ENCODE measurements around the gene CEP104. TPM values are rescaled to one million over a fixed set of nuclear protein-coding genes. Genes with fewer than 3 reads are reported as not detected.

Gene CEP104
- total RNA-seq, 1 experiment from 2014 or later: 34.5 TPM

GRCh38 chr1:3902111-3902511, 45.1 kb upstream of the CEP104 start:
- no peak overlapping the region for H2AK5ac ChIP-seq (ENCODE audit: insufficient read length, low read length)
- H3K23ac ChIP-seq (ENCODE audit: insufficient read length, low read depth, low read length): no peak overlapping the region
- H3K27me3 ChIP-seq (ENCODE audit: insufficient read depth, low read length): no peaks in the 10 kb centered on the region
- Mint-ChIP-seq H3K4me1 (peaks cover 33 to 37% of the 10 kb centered on the region in 2 experiments), H3K27ac (no peak overlapping the region; a peak in 1 of 7 replicates), H3K9me3 (peaks cover 12 to 15% of the 10 kb centered on the region in 2 experiments), H3K27me3 (ENCODE audit: low read depth) (no peaks in the 10 kb centered on the region), H3K36me3 (ENCODE audit: insufficient read depth in 1 of 3, low read depth in 3 of 3) (peaks cover 2 to 16% (median 8%) of the 10 kb centered on the region in 3 experiments), H3K4me3 (0 out of 5 replicates have a peak overlapping the region, but pooled peaks of 1 of the 2 experiments have one; percentile 40)
- no peak overlapping the region for H3K56ac ChIP-seq (ENCODE audit: insufficient read length, low read depth, low read length)
- no peak overlapping the region for H2BK12ac ChIP-seq (ENCODE audit: insufficient read length, low read depth, low read length)
- no peak overlapping the region for H2BK15ac ChIP-seq (ENCODE audit: low read depth, low read length)
- no peak overlapping the region for H2BK20ac ChIP-seq (ENCODE audit: low read depth, low read length, poor library complexity, severe bottlenecking)
- no peak overlapping the region for H3K18ac ChIP-seq (ENCODE audit: insufficient read length, low read depth, low read length)
- no peak for TF ChIP-seq CTCF (conservative IDR thresholded peaks at IDR 0.05)
- H3K27ac ChIP-seq (ENCODE audit: insufficient read length, low read depth, low read length): no peak overlapping the region
- H3K14ac ChIP-seq (ENCODE audit: insufficient read depth, low read length): no peak overlapping the region
- H3K4me2 ChIP-seq (ENCODE audit: insufficient read depth, insufficient read length, low read length): no peak overlapping the region
- H4K5ac ChIP-seq (ENCODE audit: insufficient read length, low read depth, low read length): no peak overlapping the region
- no peak overlapping the region for H4K8ac ChIP-seq (replicated peaks; ENCODE audit: insufficient read length, low read depth, low read length)
- H3K79me2 ChIP-seq (ENCODE audit: insufficient read depth, low read length): peaks cover 15% of the 10 kb centered on the region; the same call in 1 of the 2 replicates
- H3K79me1 ChIP-seq (ENCODE audit: insufficient read depth, low read depth, low read length, poor library complexity, severe bottlenecking): peaks cover 5% of the 10 kb centered on the region
- H2BK5ac ChIP-seq (ENCODE audit: insufficient read length, low read length): no peak overlapping the region
- H3K4me1 ChIP-seq (ENCODE audit: insufficient read depth, low read length): no peaks in the 10 kb centered on the region
- H4K20me1 ChIP-seq (ENCODE audit: control insufficient read depth, insufficient read depth, insufficient read length): no peaks in the 10 kb centered on the region
- H4K91ac ChIP-seq (ENCODE audit: insufficient read length, low read depth, low read length): no peak overlapping the region
- no peak overlapping the region for H2AFZ ChIP-seq (ENCODE audit: low read length)
- H3K23me2 ChIP-seq (ENCODE audit: insufficient read length, low read depth, low read length, poor library complexity, severe bottlenecking): peaks cover 7% of the 10 kb centered on the region
- H3K9ac ChIP-seq (ENCODE audit: extremely low read depth, insufficient read length, low read length): no peak overlapping the region
- H2BK120ac ChIP-seq (ENCODE audit: low read depth, low read length, poor library complexity, severe bottlenecking): no peak overlapping the region
- H3K9me3 ChIP-seq (ENCODE audit: control insufficient read depth, low read depth, low read length): no peaks in the 10 kb centered on the region
- WGBS (ENCODE audit: extremely low coverage, insufficient read length, low lambda C conversion rate): no CpG with 5 or more reads among the region's 15 CpGs
- DNase-seq: no peak
- H3T11ph ChIP-seq (ENCODE audit: low read length): no peak overlapping the region
- H3K4ac ChIP-seq (ENCODE audit: low read depth, low read length): no peak overlapping the region

Data from H9 (cell line).